ENCODE results near the gene SORCS2.

SORCS2 gene

GRCh38 chr4:7463566-7464258 is 271.4 kb downstream of the SORCS2 start:
- no peak for FAIRE-seq

- no peak for FAIRE-seq
Measured at GRCh38 chr4:7464259-7464655, 271.9 kb downstream of the SORCS2 start.

DNA sequence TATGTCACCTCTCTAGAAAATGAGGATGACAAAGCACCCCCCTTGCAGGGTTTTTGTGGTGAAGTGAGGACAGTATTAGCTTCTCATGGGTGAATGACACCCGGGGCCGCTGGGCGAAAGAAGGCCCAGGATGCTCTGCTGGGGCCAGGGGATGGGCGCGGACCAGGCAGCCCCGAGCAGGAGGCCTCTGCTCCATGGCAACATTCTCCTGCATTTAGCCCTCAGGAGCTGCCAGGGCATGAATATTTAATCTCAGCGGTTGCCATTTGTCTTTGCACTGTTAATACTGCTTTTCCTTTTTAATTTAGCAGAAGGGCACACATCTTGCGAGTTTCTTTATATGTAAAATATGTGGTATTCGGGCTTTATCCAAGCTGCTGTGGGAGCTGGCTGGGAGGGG is 272.7 kb downstream of the SORCS2 start:
- no peak for FAIRE-seq

- FAIRE-seq: no peak
Measured at GRCh38 chr4:7466215-7466614, 273.9 kb downstream of the SORCS2 start.

DNA sequence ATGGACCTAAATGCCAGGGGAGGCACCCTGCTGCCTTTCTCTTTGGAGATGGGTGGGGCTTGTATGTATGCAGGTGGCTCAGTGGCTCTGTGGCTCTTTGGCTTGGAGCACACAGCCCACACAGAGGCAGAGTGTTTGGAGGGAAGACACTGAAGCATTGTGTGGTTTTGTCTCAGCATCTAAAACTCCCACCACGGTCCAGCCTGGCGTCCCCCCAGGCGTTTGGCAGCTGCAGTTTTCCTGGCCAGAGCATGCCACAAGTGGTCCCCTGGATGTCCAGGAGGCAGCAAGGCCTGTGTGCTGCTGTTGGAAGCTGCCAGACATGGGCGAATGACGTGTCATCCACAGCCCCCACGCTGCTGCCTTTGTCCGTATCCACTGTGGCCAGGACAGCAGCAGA is 274.6 kb downstream of the SORCS2 start:
- no peak for FAIRE-seq

- FAIRE-seq: no peak
Measured at GRCh38 chr4:7467471-7467870, 275.1 kb downstream of the SORCS2 start.

DNA sequence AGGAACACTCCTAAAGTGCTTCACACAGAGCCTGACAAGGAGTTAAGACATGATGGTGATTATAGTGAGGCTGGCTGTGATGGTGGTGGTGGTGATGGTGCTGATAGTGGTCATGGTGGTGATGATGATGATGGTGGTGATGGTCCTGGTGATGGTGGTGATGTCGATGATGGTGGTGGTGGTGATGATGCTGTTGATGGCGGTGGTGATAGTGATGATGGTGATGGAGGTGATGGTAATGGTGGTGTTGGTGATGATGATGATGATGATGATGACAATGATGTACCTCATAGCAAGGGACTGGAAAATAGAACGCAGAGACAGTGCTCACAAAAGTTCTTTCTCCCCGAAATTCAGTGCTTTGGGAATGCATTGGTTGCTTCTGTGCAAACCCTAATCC is 276.7 kb downstream of the SORCS2 start:
- FAIRE-seq: no peak

GRCh38 chr4:7470111-7470510 is 277.8 kb downstream of the SORCS2 start:
- no peak for FAIRE-seq

- no peak for FAIRE-seq
Measured at GRCh38 chr4:7470522-7471128, 278.3 kb downstream of the SORCS2 start.

DNA sequence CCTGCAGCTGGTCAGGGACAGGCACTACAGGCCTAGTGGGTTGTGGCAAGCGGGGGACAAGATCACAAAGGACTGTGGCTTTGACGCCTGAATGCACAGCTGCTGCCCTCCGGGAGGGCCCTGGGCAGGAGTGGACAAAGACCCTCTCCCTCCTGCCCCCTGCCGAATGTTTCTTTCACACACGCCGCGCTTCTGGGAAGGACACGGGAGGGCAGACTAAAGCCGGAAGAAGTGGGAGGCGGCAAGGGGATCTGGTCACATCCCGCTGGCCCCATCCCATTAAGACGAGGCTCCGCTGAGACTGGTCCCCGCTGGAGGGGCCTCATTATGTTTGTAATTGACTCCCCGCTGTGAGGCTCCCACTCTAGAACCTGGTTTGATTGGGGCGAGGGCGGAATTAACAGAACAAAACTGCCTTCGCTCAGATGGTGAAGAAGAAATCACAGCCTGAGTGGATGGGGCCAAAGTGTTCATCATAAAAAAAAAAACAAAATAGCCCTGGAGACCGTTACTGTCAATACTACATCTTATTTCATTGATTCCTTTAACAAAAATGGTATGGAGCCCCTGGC is 280.2 kb downstream of the SORCS2 start:
- no peak for FAIRE-seq

DNA sequence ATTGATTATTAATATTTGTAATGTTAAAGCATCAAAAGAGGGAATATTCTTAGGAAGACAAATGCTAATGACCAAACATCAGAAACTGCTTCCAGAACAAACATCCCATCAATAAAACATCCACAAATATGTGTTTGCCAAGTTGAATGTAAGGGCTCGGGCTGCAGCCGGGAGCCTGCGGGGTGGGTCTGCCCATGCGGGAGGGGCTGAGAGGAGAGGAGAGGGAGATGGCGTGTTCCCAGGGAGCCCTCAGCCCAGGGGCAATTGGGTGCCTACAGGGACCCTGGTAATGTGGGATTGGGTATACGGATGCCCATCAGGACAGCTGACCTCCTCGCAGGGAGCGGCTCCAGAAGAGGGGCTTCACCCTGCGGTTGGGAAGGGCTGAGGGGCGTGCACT is 280.7 kb downstream of the SORCS2 start:
- no peak for FAIRE-seq

- no peak for FAIRE-seq
Measured at GRCh38 chr4:7474320-7474719, 282.0 kb downstream of the SORCS2 start.

DNA sequence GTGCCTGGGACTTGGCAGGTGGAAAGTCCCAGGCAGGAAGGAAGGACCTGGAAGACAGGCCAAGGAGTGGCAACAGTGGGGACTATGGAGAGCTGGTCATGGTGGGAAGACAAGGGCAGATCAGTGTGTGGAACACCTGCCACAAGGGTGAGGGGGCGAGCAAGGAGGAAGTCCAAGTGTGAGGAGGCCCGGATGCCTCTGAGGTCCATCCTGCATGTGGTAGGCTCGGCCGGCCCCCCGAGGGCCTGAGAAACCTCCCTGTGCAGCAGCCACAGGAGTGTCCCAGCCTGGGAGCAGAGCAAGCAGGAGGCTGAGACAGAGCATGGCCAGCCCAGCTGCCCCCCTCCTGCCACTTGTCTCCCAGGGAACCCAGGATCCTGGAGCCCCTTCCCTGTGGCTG is 282.9 kb downstream of the SORCS2 start:
- FAIRE-seq: no peak

GRCh38 chr4:7476820-7477219 is 284.5 kb downstream of the SORCS2 start:
- FAIRE-seq: no peak

DNA sequence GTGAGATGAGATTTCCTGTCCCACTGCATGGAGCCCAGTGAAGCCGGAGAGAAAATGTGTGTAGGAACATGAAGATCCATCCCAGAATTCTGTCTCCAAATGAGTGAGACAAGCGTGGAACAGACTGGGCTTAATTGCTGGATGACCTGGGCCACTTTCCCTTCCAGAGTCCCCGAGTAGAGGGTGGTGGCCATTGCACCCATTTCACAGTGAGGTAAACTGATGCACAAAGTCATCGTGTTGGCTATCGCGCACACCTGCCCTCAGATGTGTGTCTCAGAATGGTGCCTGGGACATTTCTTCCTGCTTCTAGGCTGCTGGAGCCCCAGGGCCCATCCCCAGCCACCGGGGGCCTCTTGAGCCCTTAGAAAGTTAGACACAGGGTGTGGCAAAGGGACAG is 285.4 kb downstream of the SORCS2 start:
- FAIRE-seq: no peak

DNA sequence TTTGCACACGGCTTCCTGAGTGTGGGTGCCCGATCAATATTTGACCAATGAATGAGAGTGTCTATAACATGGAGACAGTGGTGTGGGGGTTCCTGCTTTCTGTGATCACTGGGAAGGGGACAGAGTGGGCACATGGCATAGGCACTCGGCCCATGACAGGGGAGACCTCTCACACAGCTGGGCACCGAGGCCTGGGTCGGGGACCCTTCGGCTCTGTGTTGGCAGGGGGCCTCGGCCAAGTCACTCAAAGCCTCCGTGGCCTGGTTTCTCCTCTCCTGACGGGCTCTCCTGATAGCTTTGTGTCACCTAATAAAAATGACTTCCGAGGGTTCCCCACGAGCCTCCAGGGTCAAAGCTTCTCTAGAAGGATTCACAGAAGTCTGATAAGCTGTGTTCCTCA is 286.3 kb downstream of the SORCS2 start:
- FAIRE-seq: no peak

GRCh38 chr4:7480423-7480822 is 288.1 kb downstream of the SORCS2 start:
- FAIRE-seq: no peak

- FAIRE-seq: no peak
Measured at GRCh38 chr4:7481227-7481626, 288.9 kb downstream of the SORCS2 start.

DNA sequence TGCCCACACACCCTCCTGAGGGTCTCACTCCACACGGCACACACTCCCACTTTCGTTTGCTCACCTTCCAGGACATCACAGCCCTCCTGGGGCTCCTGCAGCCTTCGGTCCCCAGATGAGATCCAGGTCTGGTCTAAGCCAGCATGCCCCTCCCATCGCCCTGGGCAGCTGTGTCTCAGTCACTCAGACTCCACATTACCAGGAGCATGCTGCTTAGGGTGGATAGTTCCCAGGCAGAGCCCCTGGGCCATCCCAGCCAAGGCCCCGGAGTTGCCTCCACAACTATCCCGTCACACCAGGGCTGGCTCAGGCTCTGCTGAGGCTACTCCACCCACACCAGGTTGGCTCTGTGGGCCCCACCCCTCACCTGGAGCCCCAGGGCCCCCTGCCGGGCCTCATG is 292.8 kb downstream of the SORCS2 start:
- FAIRE-seq: no peak

- FAIRE-seq: no peak
Measured at GRCh38 chr4:7486101-7486500, 293.8 kb downstream of the SORCS2 start.

- FAIRE-seq: no peak
Measured at GRCh38 chr4:7487502-7487901, 295.2 kb downstream of the SORCS2 start.

DNA sequence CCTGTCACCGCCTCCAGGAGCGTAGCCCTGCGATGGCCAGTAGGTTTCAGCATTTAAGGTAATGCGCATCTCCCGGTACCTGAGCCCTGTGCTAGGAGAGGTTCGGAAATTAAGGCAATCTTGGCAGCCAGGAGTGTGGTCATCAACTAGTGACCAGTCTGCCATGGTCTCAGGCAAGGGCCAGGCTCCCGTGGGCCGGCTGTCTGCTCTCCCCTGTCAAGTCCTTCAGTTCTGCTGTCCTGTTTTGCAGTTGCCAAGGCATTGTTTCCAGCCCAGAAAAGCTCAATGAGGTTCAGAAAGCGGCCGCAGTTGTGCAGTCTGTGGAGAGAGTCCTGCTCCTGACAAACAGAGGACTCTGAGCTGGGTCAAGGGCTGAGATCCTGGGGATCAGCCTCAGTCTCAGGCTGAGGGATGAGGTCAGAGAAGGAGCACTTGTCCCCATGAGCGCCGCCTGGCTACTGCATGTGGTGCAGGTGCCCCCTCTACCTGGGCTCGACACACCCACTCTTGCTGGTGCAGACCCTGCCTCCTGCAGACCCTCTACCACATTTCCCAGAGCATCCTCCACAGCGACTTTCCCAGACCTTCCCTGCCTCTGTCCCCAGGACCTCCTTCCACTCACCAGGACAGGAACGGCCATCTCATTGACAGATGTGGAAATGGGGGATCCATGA is 295.8 kb downstream of the SORCS2 start:
- no peak for FAIRE-seq

DNA sequence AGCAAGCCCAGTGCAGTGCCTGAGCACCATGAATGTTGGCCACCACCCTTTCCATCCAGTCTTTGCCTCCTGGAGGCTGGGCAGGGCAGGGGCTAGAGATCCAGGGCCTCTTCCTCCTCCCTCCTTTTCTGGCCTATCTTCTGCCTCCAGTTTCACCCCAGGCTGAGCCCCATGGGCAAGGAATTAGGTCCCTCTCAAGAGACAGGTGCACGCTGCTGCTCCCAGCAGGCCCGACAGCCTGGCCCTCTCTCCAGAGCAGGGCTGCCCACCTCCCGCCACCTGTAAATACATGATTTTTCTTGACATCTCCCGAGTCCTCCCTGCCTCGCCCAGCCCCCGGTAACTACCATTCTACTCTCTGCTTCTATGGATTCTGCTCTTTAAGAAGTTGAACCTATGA is 299.6 kb downstream of the SORCS2 start:
- FAIRE-seq: no peak
